HG02759 (cell line): Measurements from ENCODE around the gene LRRC37B.
"Not testable (repeated sequence)": the region's sequence is repeated elsewhere in the genome, so short reads cannot be mapped to it uniquely, and the experiment has no call there.

Source experiments
- ATAC-seq: cut with Tn5 transposase; IDR thresholded peaks from one replicate; pipeline ENCODE4 v1.9.1; 2021; ENCODE audit warnings: mild to moderate bottlenecking, moderate library complexity; ENCODE audit not compliant: unreplicated experiment

Gene LRRC37B

DNA sequence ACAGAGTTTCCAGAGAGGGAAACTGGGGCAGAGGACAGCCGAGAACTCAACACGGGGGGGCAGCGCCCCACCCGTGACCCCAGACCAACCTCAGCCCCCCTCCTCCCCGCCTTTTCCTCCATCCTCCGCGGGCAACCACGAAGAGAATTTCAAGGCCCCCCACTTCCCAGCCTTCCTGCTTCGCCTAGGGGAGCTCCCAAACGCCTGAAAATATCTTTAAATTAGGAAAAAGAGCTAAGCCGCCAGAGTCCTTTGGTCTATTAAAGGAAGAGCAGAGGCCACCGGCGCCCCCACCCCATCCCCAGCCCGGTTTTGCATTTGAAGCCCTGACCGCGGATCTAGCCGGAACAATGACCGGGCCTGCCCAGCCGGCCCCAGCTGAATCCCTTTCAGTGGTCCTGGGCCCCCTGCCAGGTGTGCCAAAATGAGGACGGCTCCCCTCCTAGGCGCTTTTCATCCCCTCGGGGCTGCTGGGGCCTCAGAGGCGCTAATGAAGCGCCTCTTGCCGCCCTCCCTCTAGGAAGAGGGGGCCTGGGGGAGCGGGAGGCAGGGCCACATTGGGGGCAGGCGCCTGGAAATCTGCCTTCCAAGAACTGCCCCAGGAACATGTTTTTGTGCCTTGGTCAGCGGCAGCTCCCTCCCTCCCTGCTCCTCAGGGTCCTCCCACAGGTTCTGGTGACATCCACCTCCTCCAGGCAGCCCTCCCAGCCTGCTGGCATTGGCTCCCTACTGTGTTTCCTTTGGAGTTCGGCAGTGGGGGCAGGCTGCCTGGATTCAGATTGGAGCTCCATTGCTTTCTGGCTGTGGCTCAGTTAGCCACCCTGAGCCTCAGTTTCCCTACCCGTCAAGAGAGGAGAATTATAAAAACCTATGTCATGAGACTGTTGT is 78.0 kb downstream of the LRRC37B start:
- ATAC-seq, result not testable (repeated sequence)

DNA sequence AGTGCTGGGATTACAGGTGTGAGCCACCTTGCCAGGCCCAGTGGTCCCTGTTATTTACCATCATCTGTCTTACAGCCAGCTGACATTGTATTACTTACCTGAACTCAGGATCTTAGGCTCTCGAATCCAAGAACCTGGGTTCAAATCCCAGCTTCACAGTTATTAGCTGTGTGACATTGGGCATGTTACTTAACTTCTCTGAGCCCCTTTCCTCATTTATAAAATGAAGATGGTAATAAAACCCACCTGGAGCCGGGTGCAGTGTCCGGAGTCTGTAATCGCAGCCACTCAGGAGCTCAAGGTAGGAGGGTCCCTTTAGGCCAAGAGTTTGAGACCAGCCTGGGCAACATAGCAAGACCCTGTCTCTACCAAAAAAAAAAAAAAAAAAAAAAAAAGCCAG is 79.7 kb downstream of the LRRC37B start:
- ATAC-seq, result not testable (repeated sequence)

DNA sequence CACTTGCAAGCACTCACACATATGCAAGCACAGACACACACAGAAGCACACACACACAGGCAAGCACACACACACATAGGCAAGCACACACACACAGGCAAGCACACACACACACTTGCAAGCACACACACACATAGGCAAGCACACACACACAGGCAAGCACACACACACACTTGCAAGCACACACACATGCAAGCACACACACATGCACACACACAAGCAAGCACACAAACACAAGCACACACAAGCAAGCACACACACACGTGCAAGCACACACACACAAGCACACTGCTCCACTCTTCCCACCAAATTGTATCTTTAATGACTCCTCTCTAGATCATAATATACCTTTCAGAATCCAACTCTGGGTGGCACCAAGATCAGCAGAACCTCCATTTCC is 84.9 kb downstream of the LRRC37B start:
- not testable (repeated sequence) for ATAC-seq

DNA sequence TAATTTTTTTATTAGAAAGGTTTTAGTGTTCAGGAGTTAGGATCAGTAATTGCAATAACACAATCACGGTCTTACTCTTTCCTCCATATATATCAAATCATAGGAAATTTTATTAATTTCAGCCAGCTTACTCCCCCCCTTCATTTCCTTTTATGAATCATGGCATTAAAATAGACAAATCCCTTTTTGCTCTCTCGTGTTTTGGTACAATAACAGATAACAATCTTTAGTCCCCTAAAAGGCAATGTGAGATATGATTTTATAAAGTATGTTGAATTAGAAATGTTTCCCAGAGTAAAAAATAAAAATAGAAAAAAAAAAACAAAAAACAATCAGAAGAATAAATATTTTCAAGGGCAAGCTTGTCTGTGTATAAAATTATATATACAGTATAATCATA is 92.5 kb downstream of the LRRC37B start:
- ATAC-seq, result no peak

DNA sequence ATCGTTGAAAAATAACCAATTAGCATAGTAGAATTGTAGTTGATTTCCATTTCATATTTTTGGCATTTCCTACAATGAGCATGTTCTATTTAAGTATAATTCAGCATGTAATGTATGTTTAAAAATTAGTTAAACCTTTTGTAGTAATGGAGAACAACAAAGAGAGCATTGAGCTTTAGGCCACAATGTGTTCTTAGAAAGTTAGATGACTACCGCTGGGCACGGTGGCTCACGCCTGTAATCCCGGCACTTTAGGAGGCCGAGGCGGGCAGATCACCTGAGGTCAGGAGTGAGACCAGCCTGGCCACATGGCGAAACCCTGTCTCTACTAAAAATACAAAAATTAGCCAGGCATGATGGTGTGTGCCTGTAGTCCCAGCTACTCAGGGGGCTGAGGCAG is 93.1 kb downstream of the LRRC37B start:
- not testable (repeated sequence) for ATAC-seq

DNA sequence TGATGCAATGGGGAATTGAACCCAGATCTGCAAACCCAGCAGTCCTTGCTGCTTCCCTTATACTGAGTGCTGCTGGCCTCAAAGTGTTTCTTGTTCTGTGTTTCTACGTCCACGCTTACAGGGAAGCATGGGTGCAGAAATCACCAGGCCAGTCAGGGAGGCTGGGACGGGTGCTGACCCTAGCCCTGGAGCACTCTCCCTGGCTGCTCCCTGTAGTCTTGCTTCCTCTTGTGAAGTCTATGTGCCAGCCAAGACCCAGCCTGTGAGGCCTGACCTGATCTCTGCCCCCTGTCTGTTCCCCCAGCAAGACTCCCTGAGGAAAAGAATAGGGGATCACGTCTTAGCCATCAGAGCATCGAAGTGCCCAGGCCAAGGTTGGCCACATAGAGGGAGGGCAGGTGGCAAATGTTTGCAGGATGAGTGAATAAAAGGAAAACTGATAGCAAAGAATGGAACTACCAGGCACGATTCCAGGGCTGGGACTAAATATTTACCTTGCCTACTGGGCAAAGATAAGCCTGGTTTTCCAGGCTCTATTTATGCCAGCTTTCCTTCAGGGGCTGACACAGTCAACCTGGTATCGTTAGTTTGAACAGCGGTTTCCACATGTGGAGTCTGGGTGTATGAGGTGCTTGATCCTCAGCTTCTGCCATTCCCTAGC is 93.9 kb downstream of the LRRC37B start:
- no peak for ATAC-seq

DNA sequence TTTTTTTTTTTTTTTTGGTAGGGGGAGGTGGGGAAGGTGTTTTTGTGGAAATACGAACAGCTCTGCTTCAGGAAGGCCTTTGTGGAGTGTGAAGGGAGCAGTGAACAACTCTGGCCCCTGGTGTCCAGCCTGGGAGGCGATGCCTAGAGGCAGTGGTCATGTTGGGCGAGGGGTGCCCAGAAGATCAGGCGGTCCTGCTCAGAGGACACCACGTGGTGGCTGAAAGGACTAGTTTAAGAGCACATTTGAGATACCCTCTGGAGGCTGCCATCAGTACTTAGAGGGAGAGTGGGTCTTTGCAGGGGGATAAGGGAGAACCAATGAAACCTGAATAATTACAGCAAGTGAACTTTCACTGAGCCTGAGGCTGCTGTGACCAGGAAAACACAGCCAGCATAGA is 95.0 kb downstream of the LRRC37B start:
- no peak for ATAC-seq

DNA sequence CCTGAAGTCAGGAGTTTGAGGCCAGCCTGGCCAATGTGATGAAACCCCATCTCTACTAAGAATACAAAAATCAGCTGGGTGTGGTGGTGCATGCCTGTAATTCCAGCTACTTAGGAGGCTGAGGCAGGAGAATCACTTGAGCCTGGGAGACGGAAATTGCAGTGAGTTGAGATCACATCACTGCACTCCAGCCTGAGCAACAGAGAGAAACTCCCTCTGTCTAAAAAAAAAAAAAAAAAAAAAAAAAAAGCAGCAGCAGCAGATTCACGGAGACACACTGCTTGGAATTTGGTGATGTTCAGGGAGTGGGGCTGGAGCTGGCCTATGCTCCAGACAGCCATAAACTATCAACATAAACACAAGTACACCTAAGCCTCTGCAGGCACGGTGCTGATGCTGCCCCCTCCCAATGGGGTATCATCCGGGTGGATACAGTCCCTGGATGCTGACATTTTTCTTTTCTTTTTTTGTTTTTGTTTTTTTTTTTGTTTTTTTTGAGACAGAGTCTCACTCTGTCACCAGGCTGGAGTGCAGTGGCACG is 95.5 kb downstream of the LRRC37B start:
- no peak for ATAC-seq
